Panc1 (cell line): ENCODE results near the gene CAMKMT. TPM values are rescaled to one million over a fixed set of nuclear protein-coding genes. Genes with fewer than 3 reads are reported as not detected.

Experiments used
- ATAC-seq: fragments of 200-7000 bp; cut with Tn5 transposase; 2 replicates; pipeline ENCODE4 v1.9.1; 2020; ENCODE audit warnings: mild to moderate bottlenecking, moderate library complexity
- BruUV-seq: library from RNA; stranded (reverse); fragments of 400-500 nt; replicated peaks from 2 replicates; lab custom pipeline; 2021; lab: Mats Ljungman, UMichigan
- CTCF ChIA-PET: fragments of 300-600 bp; sonication (Branson Sonifier 250); formaldehyde crosslinking; loops from one replicate; lab custom pipeline; 2022; ENCODE audit warnings: antibody characterized with exemption; lab: Charles Lee
- POLR2A ChIA-PET: fragments of 300-600 bp; sonication (Branson Sonifier 250); formaldehyde crosslinking; loops from one replicate; lab custom pipeline; 2022; ENCODE audit warnings: antibody characterized with exemption; lab: Charles Lee
- DNase-seq: peaks from one replicate; pipeline ENCODE4 v3.0.0-alpha.2; 2010; ENCODE audit warnings: low read depth, low spot score
- H3K27ac ChIP-seq: 2 replicates; pipeline ENCODE4 v1.5.1; 2011; ENCODE audit warnings: mild to moderate bottlenecking, low read length, inconsistent platforms
- H3K27me3 ChIP-seq: fragments of 200-500 bp; sonication (Bioruptor generic); 2 replicates; pipeline ENCODE4 v1.6.0; 2014; ENCODE audit warnings: low read length, inconsistent platforms; ENCODE audit not compliant: control insufficient read depth, insufficient read depth
- H3K36me3 ChIP-seq: fragments of 200-500 bp; sonication (Bioruptor generic); 2 replicates; pipeline ENCODE4 v1.5.1; 2014; ENCODE audit warnings: inconsistent platforms, mild to moderate bottlenecking, low read length, moderate library complexity; ENCODE audit not compliant: control insufficient read depth, insufficient read depth
- H3K4me1 ChIP-seq: 2 replicates; pipeline ENCODE4 v1.5.1; 2011; ENCODE audit warnings: inconsistent platforms, mild to moderate bottlenecking, low read length, moderate library complexity; ENCODE audit not compliant: control insufficient read depth, insufficient read depth
- H3K4me3 ChIP-seq, 2 experiments: 2 replicates each; pipeline ENCODE4 v1.5.1; 2011 to 2012; ENCODE audit warnings: low read depth in 2 of 2, low read length in 2 of 2, mild to moderate bottlenecking in 2 of 2, inconsistent platforms in 1 of 2, moderate library complexity in 1 of 2
- H3K9me3 ChIP-seq: fragments of 200-500 bp; sonication (Bioruptor generic); 2 replicates; pipeline ENCODE4 v1.5.1; 2014; ENCODE audit warnings: low read depth, mild to moderate bottlenecking, inconsistent platforms, low read length, moderate library complexity; ENCODE audit not compliant: control insufficient read depth, insufficient read depth
- CTCF ChIP-seq: fragments of 450-650 bp; IDR thresholded peaks from 2 replicates; pipeline ENCODE4 v1.5.1; 2017; ENCODE audit warnings: mild to moderate bottlenecking
- POLR2AphosphoS5 ChIP-seq: IDR thresholded peaks from 2 replicates; pipeline ENCODE4 v1.6.1; 2012; ENCODE audit warnings: mild to moderate bottlenecking, low read depth, low read length, moderate library complexity
- REST ChIP-seq, 2 experiments: IDR thresholded peaks; 2 replicates each; pipeline ENCODE4 v1.6.1; 2011 to 2012; ENCODE audit warnings: low read depth in 2 of 2, control low read depth in 1 of 2, low read length in 1 of 2, mild to moderate bottlenecking in 1 of 2, moderate library complexity in 1 of 2; ENCODE audit not compliant: insufficient read depth in 1 of 2
- SIN3A ChIP-seq: IDR thresholded peaks from 2 replicates; pipeline ENCODE4 v1.6.1; 2012; ENCODE audit warnings: low read depth, mild to moderate bottlenecking, low read length, moderate library complexity, borderline replicate concordance; ENCODE audit not compliant: insufficient read depth
- TCF7L2 ChIP-seq: IDR thresholded peaks from 2 replicates; pipeline ENCODE4 v1.6.1; 2011; ENCODE audit warnings: mild to moderate bottlenecking, low read depth, low read length, inconsistent platforms
- in situ Hi-C: cut with HindIII; loops from 2 replicates; pipeline ENCODE4 v1.10.0; 2016; ENCODE audit warnings: low sequenced_read_pairs, low pct_unique_long_range_greater_than_20kb
- intact Hi-C: fragments of 100-400 bp; cut with micrococcal nuclease; formaldehyde crosslinking; loops from one replicate; pipeline ENCODE4 v1.10.0; 2022; ENCODE audit not compliant: unreplicated experiment
- total RNA-seq: library from RNA; stranded (reverse); gene quantifications from one replicate; pipeline ENCODE4 v1.2.1, GENCODE V29; 2021; ENCODE audit not compliant: unreplicated experiment

Gene CAMKMT
- total RNA-seq, 1 experiment from 2014 or later, result 12.6 TPM

GRCh38 chr2:44348400-44348799 lies 13.3 kb upstream of the CAMKMT start:
- TF ChIP-seq POLR2AphosphoS5, result no peak
- no peak for TF ChIP-seq REST (IDR thresholded peaks at IDR 0.05; ENCODE audit: insufficient read depth in 1 of 2, low read depth in 2 of 2, low read length in 1 of 2)
- no peak for TF ChIP-seq TCF7L2
- no peak for TF ChIP-seq CTCF
- TF ChIP-seq SIN3A, result no peak
- DNase-seq (no peak), ATAC-seq (no peak)
- in situ Hi-C loops (no loop called here), intact Hi-C loops (loop anchor here (10.0 kb wide), 1 partner anchor 264 kb away; no protein-coding TSS in a partner anchor)
- POLR2A ChIA-PET, result no interaction called here
- Histone ChIP-seq H3K27me3 (no peaks in the 10 kb centered on the region), H3K4me3 (no peak overlapping the region), H3K36me3 (peaks cover 5% of the 10 kb centered on the region), H3K27ac (no peak overlapping the region), H3K4me1 (no peaks in the 10 kb centered on the region), H3K9me3 (no peaks in the 10 kb centered on the region)
- CTCF ChIA-PET, result interaction anchor here (1.2 kb wide), 1 partner anchor 305 kb away, joined by 4 read pairs; no protein-coding TSS in a partner anchor
- BruUV-seq, result no TSS peak

- BruUV-seq, result no TSS peak
- H3K4me1 ChIP-seq, result no peaks in the 10 kb centered on the region
- no peaks in the 10 kb centered on the region for H3K27me3 ChIP-seq
- H3K27ac ChIP-seq, result no peak overlapping the region
- no peak for TF ChIP-seq CTCF
- TF ChIP-seq TCF7L2, result no peak
- no peak for ATAC-seq
- in situ Hi-C loops (no loop called here), intact Hi-C loops (loop anchor here (10.0 kb wide), 1 partner anchor 265 kb away; no protein-coding TSS in a partner anchor)
- ChIA-PET CTCF (no interaction called here), POLR2A (no interaction called here)
- peaks cover 3% of the 10 kb centered on the region for H3K36me3 ChIP-seq
- H3K4me3 ChIP-seq, result no peak overlapping the region
- no peaks in the 10 kb centered on the region for H3K9me3 ChIP-seq
- no peak for DNase-seq
Observed at GRCh38 chr2:44349506-44349905, 12.2 kb upstream of the CAMKMT start.
